ENCODE data around the gene MAIP1.

GRCh38 chr2:200003444-200003843, 48.1 kb downstream of the MAIP1 start:
- TF ChIP-seq POLR2AphosphoS5 (IDR thresholded peaks at IDR 0.05; ENCODE audit: borderline replicate concordance, low read depth, low read length) (no peak), FOXP2 (optimal IDR thresholded peaks at IDR 0.05; ENCODE audit: control extremely low read depth, extremely low read length, insufficient read depth) (no peak), EZH2 (IDR thresholded peaks at IDR 0.05) (no peak)

Measured in SK-N-MC (cell line).